GM23248 (cell line): ENCODE measurements around the gene CATSPER4.

Experiments used
- EZH2 ChIP-seq: fragments of 200-600 bp; sonication (generic); IDR thresholded peaks from 2 replicates; pipeline ENCODE4 v1.6.1; 2018; ENCODE audit warnings: antibody characterized with exemption, mild to moderate bottlenecking; ENCODE audit not compliant: insufficient read depth, poor library complexity, severe bottlenecking
- EZH2phosphoT487 ChIP-seq: fragments of 200-600 bp; sonication (generic); IDR thresholded peaks from 2 replicates; pipeline ENCODE4 v1.6.1; 2018; ENCODE audit warnings: antibody characterized with exemption, moderate library complexity, mild to moderate bottlenecking, low read depth; ENCODE audit not compliant: insufficient read depth

DNA sequence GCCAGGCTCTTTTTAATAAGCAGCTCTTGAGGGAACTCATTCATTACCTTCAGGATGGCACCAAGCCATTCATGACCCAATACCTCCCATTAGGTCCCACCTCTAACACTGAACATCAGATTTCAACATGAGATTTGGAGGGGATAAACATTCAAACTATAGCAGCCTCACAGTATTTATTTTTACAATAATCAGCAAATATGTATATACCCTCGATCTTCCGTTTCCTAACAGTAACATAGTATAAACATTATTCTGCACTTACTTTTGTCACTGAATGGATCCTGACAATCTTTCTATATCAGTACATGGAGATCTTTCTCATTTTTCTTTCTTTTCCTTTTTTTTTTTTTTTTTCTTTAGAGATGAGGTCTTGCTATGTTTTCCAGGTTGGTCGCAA, 5.4 kb downstream of the CATSPER4 start:
- no peak for TF ChIP-seq EZH2
- TF ChIP-seq EZH2phosphoT487, result no peak
